Motor neuron (in vitro differentiated cells): Measurements from ENCODE around the gene HEATR3. TPM values are rescaled to one million over a fixed set of nuclear protein-coding genes. Genes with fewer than 3 reads are reported as not detected.

ENCODE experiments used
- ATAC-seq, 8 experiments: fragments of 200-7000 bp; cut with Tn5 transposase; replicated peaks in 6 of 8; 2 replicates each; pipeline ENCODE4 v1.8.0; 2021; ENCODE audit warnings: mild to moderate bottlenecking in 8 of 8, moderate library complexity in 8 of 8
- H3K27ac ChIP-seq, 2 donors: fragments of 250-450 bp; sonication (Bioruptor Pico); 2 replicates each; pipeline ENCODE4 v1.9.0; 2021; ENCODE audit warnings: antibody characterized with exemption in 2 of 2, mild to moderate bottlenecking in 2 of 2, moderate library complexity in 1 of 2
- H3K4me1 ChIP-seq, 2 donors: fragments of 250-450 bp; sonication (Bioruptor Pico); replicated peaks in 1 of 2; 2 replicates each; pipeline ENCODE4 v1.6.1; 2021; ENCODE audit warnings: antibody characterized with exemption in 2 of 2, mild to moderate bottlenecking in 2 of 2, moderate library complexity in 1 of 2
- H3K4me3 ChIP-seq, 5 donors: fragments of 250-450 bp; sonication (Bioruptor Pico); 2 replicates each; pipeline ENCODE4 v1.9.0; 2021; ENCODE audit warnings: antibody characterized with exemption in 5 of 5, mild to moderate bottlenecking in 5 of 5, moderate library complexity in 4 of 5
- WGBS, 10 experiments: fragments of 450-650 bp; shearing (Covaris generic); methylation state at CpG; one replicate each; pipeline ENCODE4 v1.0.0; 2022; 5-methylcytosine and 5-hydroxymethylcytosine counted together
- in situ Hi-C, 9 experiments: fragments of 400-800 bp; cut with MboI; loops; one replicate each; pipeline ENCODE4 v1.15.0; 2021; ENCODE audit warnings: low sequenced_read_pairs in 9 of 9, low pct_unique_long_range_greater_than_20kb in 2 of 9; ENCODE audit not compliant: unreplicated experiment in 9 of 9
- total RNA-seq, 8 experiments: library from RNA; unstranded; fragments of 300-600 nt; gene quantifications; 2 replicates each; pipeline versions ENCODE4 v1.2.3 to v1.2.4, GENCODE V29; 2022

HEATR3 gene
- total RNA-seq, 8 experiments from 2014 or later = 8.4 to 20.3 (median 13.7) TPM

- peak within 1 kb of the TSS; percentile 87 to 98 (median 93) for H3K4me3 ChIP-seq
- peak; percentile 78 to 84 (median 80) for ATAC-seq
- peak within 1 kb of the TSS; percentile 98 for H3K27ac ChIP-seq
- peaks cover 2 to 8% of the 10 kb centered on the region in 2 donors for H3K4me1 ChIP-seq
- in situ Hi-C loops = no loop called here
- 10% methylated on average over 2 of the region's 114 CpGs; no CpG with 5 or more reads in 9 of the 10 experiments for WGBS, 10 experiments
Measured at GRCh38 chr16:50152807-50153595, 87.2 kb downstream of the HEATR3 start, which contains the start of gene TENT4B. TSS of gene TENT4B (plus strand) at chr16:50153306. CDS start at chr16:50153622, 316 bp downstream.

GRCh38 chr16:50153596-50154419, 88.0 kb downstream of the HEATR3 start:
- in situ Hi-C loops = no loop called here
- peak; percentile 1 to 13 (median 6) for ATAC-seq
- H3K4me1 ChIP-seq = peaks cover 2 to 8% of the 10 kb centered on the region in 2 donors
- H3K4me3 ChIP-seq = peak overlapping the region; percentile 87 to 98 (median 93)
- 0% methylated on average over 1 to 2 of the region's 89 CpGs; no CpG with 5 or more reads in 8 of the 10 experiments for WGBS, 10 experiments
- peak overlapping the region; percentile 98 for H3K27ac ChIP-seq

DNA sequence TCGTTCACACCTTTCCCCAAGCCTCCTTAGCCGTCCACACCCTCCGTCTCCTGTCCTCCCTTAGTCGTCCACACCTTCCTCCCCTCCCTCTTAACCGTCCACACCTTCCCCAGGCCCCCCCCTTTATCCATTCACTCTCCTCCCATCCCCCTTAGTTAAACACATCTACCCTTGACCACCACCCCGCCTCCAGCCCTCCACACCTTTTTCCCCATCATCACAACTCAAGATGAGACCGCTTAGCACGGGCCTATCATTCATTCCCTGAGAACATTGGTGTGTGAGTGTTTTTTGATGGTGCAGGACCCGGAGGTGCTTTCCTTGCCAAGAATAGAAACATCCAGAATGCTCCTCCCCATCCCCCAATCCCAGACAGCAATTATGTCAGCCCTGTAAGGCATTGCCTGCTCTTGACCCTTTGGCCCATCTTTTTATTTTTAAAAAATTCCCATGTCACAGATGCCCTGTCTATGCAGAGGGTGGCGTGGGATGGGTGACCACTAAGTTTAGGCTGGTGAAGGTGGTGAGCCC, 88.7 kb downstream of the HEATR3 start:
- peaks cover 2 to 8% of the 10 kb centered on the region in 2 donors for H3K4me1 ChIP-seq
- in situ Hi-C loops = no loop called here
- 0 to 25% (median 13%) methylated on average over 1 to 2 of the region's 10 CpGs; no CpG with 5 or more reads in 5 of the 10 experiments for WGBS, 10 experiments
- peak overlapping the region; percentile 87 to 98 (median 93) for H3K4me3 ChIP-seq
- ATAC-seq = peak in 1 of 8 experiments; percentile 1
- H3K27ac ChIP-seq = peak overlapping the region in 1 of 2 donors; percentile 98

- H3K4me1 ChIP-seq = peaks cover 7 to 8% of the 10 kb centered on the region in 2 donors
- in situ Hi-C loops = no loop called here
- no peak for ATAC-seq
- peak overlapping the region; percentile 87 to 98 (median 93) for H3K4me3 ChIP-seq
- no peak overlapping the region for H3K27ac ChIP-seq
- 0 to 80% (median 58%) methylated on average over 1 of the region's 1 CpG; no CpG with 5 or more reads in 3 of the 10 experiments for WGBS, 10 experiments
Measured at GRCh38 chr16:50155925-50156324, 90.2 kb downstream of the HEATR3 start.

Other genes with a start within 250 kb of the HEATR3 start
- 10 to 100 TPM in 6 of 8 experiments, 1 to 10 TPM in 2; 1.1 to 31.2 (median 19.0) TPM for gene ZNF423, start 209.9 kb upstream of the HEATR3 start, total RNA-seq
- gene CNEP1R1, start 40.7 kb upstream of the HEATR3 start, total RNA-seq = 10 to 100 TPM; 13.2 to 23.1 (median 14.7) TPM
- gene TENT4B, start 87.3 kb downstream of the HEATR3 start, total RNA-seq = 10 to 100 TPM in 5 of 8 experiments, 1 to 10 TPM in 3; 8.4 to 19.8 (median 10.1) TPM
- 10 to 100 TPM in 2 of 8 experiments, 1 to 10 TPM in 6; 4.1 to 17.9 (median 7.5) TPM for gene ADCY7, start 200.6 kb downstream of the HEATR3 start, total RNA-seq